GM19455 (cell line): ENCODE data around the gene ZNF532.

Source experiments
- ATAC-seq: cut with Tn5 transposase; IDR thresholded peaks from one replicate; pipeline ENCODE4 v1.9.1; 2021; ENCODE audit not compliant: unreplicated experiment

The ZNF532 gene

DNA sequence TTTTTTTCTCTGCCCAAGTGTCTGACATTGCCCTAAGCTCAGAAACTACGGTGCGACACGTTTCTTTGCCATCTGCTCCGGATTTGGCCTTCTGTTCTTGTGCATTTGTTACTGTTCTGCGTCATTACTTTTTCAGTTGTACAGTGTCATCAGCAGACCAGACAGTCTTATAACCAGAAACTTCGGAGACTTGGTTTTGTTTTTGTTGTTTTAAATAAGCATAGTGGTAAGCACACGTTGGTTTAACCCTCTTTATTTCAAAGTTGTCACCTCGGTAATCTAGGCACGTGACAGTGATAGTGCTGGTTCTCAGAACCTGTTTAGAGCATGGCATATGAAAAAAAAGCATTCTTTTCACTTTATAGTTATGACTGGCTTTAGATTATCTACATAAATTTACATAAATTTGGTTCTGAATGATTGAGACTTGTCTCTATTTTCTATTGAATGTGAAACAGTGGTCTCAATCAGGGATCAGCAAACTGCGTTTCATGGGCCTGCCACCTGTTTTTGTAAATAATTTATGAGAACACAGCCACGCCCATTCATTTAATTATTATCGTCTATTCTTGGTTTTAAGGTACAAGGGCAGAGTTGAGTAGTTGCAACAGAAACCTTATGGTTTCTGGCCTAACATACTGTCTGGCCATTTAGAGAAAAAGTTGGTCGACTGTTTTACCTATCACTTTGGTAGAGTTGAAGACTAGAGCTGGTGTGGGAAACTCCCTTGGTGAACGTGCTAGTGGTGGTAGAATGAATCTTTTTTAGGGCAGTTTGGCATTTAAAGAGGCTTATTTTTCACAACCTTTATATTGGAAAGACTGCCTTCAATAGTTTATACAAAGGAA is 106.5 kb downstream of the ZNF532 start:
- peak; percentile 76 for ATAC-seq

DNA sequence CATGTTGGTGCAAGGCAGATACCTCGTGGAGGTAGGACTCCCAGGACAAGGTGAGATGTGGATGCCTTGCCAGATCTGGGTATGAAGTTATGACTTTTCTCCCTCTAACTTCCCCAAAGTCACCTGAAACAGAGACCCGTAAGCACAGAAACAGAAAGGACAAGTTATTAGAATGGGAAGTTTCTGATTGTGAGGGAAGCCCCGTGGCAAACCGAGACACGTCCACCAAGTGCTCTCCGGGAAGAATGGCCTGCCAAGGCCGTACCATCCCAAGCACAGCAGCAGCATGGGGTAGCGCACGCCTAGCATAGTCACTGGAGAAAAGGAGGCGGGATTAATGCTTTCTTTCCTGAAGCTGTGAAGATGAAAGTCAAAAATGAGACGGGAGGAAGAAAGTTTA is 110.6 kb downstream of the ZNF532 start:
- no peak for ATAC-seq

DNA sequence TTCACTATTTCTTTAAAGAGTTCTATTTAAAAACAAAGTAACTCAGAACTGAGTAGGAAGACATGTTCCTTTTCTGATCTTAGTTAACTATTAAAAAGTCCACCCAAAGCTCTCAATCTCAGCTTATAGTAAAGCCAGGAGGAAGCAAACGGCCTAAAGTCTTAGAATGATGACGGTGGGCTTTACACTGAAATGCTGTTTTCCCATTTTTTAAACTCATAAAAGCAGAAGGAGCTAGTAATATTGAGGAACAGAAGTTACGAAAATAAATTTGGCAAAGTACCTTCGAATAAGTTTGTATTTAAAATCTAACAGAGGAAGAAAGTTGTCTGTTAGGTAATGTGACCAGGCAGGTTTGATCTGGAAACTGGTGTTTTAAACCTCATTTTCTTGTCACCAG is 111.1 kb downstream of the ZNF532 start:
- ATAC-seq = no peak

DNA sequence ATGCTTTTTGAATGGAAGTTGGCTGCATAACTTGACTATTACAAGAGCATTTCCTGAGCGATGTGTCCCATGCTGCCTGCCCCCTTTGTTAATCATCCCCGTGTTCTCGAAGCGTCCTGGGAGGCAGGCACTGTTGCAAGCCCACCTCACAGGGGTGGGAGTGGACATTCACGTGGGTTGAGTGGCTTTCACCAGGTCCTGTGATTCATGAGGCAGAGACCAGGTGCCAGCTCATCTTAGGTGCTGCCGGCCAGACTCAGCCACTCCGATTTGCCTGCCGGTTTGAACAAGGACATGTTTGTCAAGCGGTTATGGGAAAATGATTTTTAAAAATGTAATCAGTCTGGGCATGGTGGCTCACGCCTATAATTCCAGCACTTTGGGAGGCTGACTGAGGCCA is 112.5 kb downstream of the ZNF532 start:
- no peak for ATAC-seq

DNA sequence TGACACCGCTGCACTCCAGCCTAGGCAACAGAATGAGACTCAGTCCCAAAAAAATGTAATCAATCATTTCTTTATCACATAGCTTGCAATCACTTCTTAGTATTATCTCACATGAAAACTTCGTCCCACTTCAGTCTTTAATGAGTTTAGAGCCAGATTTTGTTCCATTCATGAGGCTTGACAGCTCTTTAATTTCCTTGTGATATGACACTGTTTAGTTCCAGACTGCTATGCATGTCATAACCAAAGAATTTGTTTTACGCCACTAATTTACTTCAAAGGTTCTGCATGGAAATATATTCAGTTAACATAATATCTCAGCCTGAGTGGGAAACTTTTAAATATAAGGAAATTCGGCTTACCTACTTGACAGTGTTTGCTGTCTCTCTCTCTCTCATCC is 113.1 kb downstream of the ZNF532 start:
- no peak for ATAC-seq

DNA sequence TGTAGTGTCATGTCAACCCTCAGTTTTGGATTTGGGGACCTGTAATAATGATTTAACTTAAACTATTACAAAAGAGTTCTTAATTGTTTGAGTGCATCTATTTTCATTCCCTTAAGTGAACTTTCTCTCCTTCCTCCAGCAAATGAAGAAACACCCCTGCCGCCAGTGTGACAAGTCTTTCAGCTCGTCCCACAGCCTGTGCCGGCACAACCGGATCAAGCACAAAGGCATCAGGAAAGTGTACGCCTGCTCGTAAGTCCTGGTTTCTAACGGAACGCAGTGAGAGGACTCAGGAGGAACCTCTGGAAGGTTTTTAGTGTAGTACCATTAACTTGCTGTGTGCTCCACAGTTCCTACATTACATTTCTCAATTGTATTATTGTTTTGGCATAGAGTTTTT is 114.2 kb downstream of the ZNF532 start:
- no peak for ATAC-seq

DNA sequence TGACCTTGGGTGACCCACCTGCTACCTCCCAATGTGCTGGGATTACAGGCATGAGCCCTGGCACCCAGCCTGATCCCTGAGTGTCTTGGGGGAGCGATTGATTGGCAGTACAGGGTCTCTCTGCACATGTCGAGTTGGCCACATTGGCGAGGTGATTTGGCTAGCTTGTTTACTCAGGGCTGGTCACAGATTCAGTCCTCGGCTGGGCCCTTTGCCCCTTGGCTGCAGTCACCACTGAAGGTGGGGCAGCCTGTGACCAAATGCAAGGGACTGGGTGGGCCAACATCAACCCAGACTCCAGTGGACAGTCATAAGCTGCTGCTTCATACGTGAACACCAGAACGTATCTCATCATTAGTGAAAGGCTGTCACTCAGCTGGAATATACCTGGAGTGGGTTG is 114.9 kb downstream of the ZNF532 start:
- ATAC-seq = no peak

DNA sequence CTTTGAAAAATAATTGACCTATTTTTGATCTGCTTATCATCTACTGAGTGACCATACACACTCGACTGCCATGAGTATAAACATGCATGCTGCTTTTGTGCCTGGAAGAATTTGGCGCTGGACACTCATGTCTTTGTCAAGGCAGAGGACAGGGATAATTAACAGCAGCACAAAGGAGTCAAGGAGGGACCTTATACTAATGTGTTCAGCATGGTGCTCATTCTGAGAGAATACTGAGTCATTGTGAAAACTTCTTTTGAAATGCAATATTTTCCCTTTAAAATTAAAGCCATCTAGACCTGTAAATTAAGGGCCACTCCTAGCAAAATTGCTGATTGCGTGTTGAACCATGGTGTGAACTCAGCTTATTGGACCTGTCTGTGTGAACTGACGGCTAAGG is 116.3 kb downstream of the ZNF532 start:
- ATAC-seq = no peak

DNA sequence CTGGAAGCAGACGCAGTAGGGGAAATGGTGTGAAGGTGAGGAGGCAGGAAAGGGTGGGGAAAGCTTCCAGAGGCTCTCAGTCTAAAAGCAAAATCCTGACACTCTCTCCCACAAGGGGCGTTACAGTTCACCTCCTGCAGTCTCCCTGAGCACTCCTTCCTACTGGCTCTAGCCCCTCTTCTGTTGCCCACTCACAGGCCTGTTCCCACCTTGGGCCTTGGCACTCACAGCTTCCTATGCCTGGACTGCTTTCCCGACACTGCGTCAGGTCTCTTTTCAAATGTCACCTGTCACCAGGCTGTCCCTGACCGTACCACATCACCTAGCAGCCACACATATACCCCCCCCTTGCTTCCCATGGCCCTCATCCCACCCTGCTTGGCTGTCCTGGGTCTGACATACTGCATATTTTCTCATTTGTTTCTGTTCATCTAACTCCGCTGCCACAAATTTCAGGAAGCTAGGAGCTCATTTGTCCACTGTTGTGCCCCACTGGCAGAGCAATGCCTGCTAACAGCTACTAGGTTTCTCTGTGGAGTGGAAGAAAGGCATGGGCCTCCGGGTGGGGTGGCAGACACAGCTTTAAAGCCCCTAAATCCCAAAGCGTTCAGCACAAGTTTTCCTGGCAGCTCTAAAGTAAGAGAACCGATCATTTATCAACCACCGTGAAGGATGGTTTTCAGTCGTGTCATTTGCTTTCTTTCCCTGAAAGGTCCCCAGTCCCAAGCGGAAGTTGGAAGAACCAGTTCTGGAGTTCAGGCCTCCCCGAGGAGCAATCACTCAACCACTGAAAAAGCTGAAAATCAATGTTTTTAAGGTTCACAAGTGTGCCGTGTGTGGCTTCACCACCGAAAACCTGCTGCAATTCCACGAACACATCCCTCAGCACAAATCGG is 118.8 kb downstream of the ZNF532 start:
- ATAC-seq = no peak

DNA sequence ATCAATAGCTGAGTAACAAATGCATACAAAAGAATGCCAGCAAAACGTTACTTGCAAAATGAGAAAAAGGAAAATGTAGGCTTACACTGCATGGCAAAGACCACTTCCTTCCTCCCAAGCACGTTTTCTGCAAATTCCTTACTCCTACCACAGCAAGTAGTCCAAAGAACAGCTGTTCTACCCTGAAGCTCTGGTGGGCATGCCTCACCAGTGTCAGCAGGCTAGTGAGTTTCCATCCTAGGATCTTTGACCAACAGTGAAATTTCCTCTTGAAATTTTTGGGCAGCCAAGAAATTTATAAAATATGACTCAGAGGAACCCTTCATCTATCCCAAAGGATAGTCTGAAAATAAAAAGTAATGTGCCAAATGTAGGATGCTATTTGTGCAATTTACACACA is 123.9 kb downstream of the ZNF532 start:
- ATAC-seq = no peak

DNA sequence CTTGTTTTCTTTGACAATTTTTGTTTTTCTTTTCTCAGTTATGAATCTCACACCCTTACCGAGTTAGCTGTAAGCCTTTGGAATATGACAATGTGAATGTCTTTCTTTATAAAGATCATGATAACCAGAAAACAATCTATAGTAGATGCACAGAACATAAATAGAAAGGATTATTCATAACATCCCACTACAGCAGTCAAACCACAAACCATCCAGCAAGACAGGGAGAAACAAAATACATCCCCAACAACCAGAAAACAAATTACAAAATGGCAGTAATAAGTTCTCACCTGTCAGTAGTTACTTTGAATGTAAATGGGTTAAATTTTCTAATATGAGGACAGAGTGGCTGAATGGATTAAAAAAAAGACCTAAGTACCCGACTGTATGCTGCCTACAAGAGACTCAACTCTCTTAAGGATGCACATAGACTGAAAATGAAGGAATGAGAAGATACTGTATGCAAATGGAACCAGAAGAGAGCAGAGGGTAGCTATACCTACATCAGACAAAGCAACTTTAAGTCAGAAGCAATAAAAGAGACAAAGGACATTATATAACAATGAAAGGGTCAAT is 124.6 kb downstream of the ZNF532 start:
- no peak for ATAC-seq

DNA sequence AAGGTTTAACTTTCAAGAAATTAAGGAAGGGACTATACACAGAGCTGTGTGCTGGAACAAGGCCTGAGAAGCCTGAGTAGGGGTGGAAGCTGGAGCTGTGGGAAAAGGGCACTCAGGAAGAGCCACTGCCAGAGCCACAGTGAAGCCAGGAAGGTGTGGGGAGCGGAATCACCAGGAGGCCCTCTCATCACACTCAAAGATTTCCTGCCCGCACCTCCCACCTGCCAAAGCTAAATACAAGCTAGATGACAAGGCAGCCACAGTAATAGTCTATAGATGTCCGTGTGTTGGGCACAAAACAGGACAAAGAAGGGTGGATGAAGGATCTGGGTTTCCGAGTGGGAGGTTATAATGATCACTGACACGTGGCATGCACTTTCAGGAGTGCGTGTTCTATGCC is 126.0 kb downstream of the ZNF532 start:
- ATAC-seq = no peak

DNA sequence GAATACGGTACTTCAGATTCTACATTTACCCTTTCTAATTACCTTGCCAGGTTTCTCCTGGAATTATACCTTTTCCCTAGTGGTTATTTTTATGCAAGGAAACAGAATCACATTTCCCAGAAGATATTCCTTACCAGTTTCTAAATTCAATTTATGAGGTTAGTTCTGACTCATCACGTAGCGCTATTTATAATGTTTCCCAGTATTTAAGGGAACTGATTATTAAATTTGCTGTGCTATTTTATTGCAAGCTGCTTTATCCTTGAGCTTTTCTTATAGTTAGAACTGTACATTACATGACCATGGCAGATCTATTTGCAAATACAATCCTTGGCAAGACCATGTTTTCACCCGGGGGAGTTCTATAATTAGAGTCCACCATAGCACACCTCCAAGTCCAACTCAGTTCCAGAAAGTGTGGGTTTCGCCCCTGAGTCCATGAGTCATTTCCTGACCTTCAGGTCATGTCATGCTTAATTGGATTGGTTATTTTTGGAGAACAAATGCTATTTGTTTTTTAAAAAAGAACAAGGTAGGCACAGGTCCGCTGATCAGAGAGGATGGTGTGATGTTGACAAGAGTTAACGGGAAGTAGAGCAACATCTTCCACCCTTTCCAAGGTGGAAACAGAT is 126.6 kb downstream of the ZNF532 start:
- peak; percentile 64 for ATAC-seq

DNA sequence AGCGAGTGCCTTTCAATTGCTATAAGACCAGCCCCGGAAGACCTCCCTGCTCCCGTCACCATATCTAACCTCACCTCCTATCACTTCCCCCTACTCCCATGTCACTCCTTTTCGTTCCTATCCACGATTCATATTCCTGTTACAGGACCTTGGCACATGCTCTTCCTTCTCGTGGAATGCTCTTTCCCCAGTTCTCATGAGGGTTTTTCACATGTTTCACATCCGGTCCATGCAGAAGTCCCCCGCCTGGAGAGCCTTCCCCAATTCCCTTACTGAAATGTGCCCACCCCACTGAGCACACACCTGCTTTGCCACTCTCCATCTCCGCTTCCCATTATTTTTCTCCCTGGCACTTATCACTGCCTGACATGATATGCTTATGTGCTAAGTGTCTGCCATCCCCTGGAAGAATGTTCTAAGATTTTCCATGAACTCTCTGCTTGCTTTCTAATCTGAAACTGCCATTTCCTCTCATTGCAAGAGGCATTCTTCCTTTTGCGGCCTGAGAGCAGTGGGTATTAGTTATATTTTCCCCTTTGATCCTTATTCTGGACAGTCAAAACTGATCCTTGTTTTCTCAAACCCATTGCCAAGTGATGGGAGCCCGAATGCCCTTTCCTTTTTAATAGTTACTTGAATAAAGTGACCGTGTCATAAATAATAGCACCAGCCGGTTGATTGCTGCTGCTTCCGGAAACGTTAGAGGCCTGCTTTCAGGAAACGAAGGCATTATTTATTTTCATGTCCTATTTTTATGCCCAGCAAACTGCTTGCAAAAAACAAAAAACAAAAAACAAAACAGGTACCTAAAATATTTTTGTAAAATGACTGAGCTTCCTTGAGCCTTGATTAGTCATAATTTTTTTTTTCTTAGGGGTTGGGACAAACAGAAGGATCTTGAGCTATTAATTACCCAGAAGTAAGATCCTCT is 127.9 kb downstream of the ZNF532 start:
- no peak for ATAC-seq

DNA sequence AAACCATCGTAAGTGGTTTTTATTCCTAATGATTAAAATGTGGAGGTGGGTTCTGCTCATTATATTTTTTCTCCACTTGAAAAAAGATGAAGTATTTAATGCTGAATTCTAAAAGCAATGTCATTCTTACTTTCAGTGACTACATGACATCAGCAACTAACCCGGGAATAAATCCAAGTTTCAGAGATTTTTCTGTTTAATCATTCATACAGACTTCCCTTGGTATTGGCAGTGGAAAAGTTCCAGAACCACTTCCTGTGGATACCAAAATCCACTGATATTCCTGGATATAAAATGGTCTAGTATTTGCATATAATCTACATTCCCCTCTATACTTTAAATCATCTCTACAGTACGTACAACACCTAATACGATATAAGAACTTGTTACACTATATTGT is 128.6 kb downstream of the ZNF532 start:
- no peak for ATAC-seq

DNA sequence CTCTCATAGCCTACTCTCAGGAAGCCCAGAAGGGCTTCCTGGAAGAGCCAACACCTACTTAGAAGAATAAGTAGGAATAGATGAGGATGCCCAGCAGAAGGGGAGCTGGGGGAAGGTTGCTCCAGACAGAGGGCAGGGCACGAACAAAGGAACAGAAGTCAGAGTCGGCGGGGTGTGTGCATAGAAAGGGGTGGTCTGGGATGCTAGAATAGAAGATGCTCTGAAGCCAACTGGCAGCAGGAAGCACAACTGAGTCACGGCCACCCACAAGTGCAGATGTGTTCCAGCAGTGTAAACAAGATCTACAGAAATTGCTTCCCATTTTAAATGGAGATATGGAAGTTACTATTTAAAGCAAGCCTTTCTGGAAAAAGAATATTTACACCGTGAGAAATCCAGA is 131.0 kb downstream of the ZNF532 start:
- ATAC-seq = no peak

DNA sequence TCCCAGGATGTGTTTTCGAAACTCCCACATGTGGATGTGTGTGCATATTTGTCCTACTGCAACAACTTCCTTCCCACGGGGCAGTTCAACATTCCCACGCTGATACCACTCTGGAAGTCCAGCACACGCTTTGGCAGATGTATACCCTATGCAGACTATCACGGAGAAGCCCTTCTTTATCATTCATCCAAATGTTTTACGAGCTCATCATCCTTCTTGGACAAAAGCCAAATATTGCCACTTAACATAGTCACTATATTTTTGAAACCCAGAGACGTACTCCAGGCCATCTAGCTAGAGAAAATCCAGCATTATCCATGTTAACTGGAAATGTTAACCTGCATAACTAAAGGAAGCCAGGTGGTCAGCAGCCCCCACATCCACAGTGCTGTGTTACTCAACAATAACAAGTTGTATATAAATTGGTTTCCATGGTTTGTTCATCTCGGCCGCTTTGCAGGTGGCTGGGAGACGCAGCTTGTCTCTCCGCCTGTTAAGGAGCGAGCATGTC is 131.5 kb downstream of the ZNF532 start:
- no peak for ATAC-seq

DNA sequence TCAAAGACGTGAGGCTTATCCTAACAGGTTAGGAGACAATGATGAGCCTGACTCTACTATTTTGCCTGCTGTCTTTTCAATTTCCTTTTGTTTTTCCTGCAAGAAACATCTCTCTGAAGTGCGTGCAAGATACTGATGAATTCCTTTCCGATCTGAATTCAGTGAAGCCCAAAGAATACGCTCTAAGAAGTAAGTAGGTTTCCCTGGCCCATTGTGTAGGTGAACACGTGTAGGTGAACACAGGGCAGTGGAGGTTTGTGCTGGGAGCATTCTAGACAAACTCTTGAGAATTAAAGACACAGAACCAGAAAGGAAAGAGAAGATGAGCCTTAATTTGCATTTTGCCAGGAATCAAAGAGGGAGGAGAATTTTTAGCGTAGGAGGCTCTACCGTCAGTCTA is 132.0 kb downstream of the ZNF532 start:
- no peak for ATAC-seq

DNA sequence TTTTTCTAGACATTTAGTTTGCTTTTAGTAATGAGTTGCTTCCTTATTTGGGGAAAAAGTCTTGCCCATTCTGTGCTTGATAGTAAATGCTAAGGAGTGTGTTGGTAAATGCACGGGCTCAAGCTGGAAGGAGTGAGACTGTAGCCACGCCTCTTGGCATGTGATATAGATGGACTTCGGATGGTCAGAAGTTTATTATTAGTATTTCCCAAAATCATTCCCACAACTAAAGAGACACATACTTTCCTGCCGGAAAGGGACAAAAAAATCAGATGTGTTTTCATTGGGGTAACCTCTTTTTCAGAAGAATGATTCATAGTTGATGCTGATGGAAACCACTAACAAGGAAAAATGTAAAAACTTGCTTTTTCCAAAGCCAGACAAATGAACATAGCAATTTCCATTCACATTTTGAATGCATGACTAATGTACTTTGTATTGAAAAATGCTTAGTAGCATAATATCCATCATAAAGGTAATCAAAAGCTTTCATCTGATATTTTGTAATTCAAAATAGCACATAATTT is 133.2 kb downstream of the ZNF532 start:
- no peak for ATAC-seq
